Measurements from ENCODE around the gene SEPTIN10. TPM values are rescaled to one million over a fixed set of nuclear protein-coding genes. Genes with fewer than 3 reads are reported as not detected.
"Not testable (repeated sequence)": the region's sequence is repeated elsewhere in the genome, so short reads cannot be mapped to it uniquely, and the experiment has no call there.

SEPTIN10 gene
- under 1 TPM; 0.21 to 0.56 TPM for total RNA-seq

DNA sequence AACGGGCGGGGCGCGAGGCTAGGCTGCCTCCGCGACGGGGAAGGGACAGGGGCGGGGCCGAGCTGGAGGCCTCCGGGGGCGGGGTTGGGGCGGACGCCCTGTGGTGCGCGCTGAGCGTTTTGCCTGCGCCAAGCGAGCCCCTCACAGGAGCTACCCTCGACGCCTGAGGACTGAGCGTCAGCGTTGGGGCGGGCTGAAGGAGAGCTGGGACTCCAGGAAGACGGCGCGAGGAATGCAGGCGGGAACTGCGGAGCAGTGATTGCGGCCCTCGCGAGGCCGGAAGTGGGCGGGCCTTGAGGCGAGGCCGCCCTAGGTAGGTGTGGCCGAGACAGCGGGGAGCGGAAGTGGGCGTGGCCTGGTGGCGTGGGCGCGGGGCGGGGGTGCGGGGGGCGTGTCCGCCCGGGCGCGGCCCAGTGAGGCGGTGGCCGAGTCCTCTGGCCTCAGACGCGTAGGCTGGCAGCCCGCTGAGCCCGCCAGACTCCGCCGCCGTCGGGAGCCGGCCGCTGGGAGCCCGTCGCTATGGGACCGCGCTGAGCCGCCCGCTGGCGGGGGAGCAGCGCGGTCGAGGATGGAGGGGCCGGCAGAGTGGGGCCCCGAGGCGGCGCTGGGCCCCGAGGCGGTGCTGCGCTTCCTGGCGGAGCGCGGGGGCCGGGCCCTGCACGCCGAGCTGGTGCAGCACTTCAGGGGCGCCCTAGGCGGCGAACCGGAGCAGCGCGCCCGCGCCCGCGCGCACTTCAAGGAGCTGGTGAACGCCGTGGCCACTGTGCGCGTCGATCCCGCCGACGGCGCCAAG, at the start of gene SEPTIN10, which contains the start of gene SOWAHC:
Gene SEPTIN10, minus strand, starts transcription at position 45 of the 793 bp plus-strand sequence. CDS start 139 bp downstream, outside the sequence.
Gene SOWAHC, plus strand, starts transcription at position 443 of the 793 bp plus-strand sequence. Its CDS starts 126 bp downstream, at position 569.
- H3K4me1 Mint-ChIP-seq = peaks cover 11% of the 10 kb centered on the region
- H3K27ac Mint-ChIP-seq = no peak within 1 kb of the TSS
- peaks cover 4% of the 10 kb centered on the region for H3K9me3 Mint-ChIP-seq
- H3K4me3 Mint-ChIP-seq = peak within 1 kb of the TSS; percentile 78
- H3K36me3 Mint-ChIP-seq = peaks cover 2% of the 10 kb centered on the region
- H3K27me3 Mint-ChIP-seq = peaks cover 81% of the 10 kb centered on the region
- peak; percentile 79 for DNase-seq

DNA sequence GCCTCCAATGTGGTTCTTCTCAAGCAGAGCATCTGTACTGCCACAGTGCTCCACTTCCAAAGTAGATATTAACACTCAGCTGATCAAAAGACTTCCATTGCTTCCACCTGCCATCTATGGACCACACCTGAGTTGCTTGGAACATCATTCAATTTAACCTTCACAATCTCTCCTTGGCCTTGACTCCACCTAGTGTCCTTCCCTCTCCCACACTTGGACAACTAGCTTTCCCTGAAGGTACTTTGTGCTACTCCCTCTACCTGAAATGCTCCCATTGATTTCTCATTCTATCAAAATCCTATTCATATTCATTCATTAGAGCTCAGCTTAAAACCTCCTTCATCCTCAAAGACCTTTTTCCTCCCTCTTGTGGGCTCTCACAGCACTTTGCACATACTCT, 49.1 kb upstream of the SEPTIN10 start:
- Mint-ChIP-seq H3K27me3 (peaks cover 11% of the 10 kb centered on the region), H3K36me3 (no peaks in the 10 kb centered on the region), H3K4me3 (no peak overlapping the region), H3K9me3 (no peaks in the 10 kb centered on the region), H3K4me1 (no peaks in the 10 kb centered on the region), H3K27ac (no peak overlapping the region)
- DNase-seq = no peak

DNA sequence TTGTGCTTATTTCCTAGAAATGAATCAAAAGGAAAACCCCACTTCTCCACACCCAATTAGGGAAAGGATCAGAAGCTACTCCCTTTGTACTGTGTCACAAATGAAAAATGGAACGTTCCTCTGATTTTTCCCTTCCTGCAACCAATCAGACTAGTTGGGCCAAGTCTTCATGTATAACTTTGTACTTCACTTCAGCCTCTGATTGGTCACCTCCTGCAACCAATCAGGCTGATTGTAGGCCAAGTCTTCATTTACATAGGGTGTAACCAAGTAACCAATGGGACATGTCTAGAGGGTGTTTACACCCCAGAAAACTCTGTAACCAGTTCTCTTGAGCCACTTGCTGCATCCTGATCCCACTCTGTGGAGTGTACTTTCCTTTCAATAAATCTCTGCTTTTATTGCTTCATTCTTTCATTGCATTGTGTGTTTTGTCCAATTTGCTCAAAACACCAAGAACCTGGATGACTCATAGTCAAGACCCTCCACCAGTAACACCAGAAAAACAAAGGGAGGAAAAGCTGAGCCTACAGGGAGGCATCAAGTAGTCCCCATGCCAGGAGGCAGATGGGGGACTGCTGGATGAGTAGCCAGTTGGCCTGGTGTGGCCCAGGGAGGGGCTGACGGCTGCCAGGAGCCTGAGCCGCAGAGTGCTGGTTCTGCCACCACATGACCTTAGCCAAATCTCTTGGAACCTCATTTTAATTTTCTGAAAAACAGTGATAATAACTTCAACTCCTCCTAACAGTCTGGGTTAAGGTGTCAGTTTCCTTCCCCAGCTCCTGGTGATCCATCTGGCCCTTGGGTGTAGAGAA, 46.5 kb upstream of the SEPTIN10 start:
- Mint-ChIP-seq H3K9me3 (no peaks in the 10 kb centered on the region), H3K4me3 (no peak overlapping the region), H3K36me3 (no peaks in the 10 kb centered on the region), H3K4me1 (no peaks in the 10 kb centered on the region), H3K27me3 (peaks cover 4% of the 10 kb centered on the region), H3K27ac (no peak overlapping the region)
- no peak for DNase-seq

DNA sequence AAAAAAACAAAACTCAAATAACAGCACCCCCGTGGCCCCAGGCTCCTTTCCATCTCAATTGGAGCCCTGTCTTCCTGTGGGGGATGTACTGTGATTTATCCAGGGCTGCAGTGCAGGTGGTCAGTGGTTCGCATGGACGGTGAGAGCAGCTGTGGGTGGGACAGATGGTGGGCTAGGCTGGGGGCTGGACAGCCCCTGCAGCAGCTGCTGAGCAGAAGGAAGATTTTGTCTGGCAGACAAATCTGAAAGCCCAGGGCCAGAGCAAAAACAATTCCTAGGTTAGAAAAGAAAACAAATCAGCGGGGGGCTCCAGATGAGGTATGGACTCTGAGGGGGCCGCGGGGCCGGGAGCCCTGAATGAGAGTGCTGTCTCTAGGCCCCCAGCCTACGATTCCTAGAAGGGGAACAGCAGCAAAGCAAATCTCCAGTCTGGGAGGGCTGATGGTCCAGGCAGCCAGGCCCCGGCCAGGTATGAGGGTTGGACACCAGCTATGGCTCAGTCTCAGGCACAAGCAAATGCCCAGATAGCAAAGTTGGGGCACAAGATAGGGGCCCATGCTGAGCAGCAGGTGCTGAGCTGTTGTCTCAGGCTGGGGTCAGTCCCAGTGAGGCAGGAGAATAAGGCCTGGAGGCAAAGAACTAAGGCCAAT, 45.8 kb upstream of the SEPTIN10 start:
- no peaks in the 10 kb centered on the region for H3K4me1 Mint-ChIP-seq
- H3K27ac Mint-ChIP-seq = no peak overlapping the region
- H3K4me3 Mint-ChIP-seq = no peak overlapping the region
- H3K9me3 Mint-ChIP-seq = no peaks in the 10 kb centered on the region
- no peaks in the 10 kb centered on the region for H3K36me3 Mint-ChIP-seq
- DNase-seq = no peak
- H3K27me3 Mint-ChIP-seq = peaks cover 4% of the 10 kb centered on the region

DNA sequence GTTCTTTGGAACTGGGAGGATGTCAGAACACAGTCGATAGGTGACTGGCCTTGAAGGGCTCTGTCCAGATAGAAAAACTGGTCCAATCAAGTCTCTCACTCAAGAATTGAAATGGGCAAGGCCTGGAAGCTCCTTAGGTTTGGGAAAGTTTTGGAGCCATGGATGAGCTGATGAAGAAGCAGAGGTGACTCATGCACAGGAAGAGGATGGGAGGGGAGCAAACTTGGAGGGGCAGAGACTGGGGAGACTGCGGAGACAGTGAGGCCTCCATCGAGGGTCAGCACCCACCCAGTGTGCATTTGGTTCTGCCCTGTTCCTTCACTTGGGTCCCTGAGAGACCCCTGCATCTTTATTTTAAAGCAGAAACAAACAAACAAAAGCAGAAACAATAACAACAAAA, 41.5 kb upstream of the SEPTIN10 start:
- H3K27ac Mint-ChIP-seq = no peak overlapping the region
- H3K27me3 Mint-ChIP-seq = peaks cover 4% of the 10 kb centered on the region
- no peak overlapping the region for H3K4me3 Mint-ChIP-seq

DNA sequence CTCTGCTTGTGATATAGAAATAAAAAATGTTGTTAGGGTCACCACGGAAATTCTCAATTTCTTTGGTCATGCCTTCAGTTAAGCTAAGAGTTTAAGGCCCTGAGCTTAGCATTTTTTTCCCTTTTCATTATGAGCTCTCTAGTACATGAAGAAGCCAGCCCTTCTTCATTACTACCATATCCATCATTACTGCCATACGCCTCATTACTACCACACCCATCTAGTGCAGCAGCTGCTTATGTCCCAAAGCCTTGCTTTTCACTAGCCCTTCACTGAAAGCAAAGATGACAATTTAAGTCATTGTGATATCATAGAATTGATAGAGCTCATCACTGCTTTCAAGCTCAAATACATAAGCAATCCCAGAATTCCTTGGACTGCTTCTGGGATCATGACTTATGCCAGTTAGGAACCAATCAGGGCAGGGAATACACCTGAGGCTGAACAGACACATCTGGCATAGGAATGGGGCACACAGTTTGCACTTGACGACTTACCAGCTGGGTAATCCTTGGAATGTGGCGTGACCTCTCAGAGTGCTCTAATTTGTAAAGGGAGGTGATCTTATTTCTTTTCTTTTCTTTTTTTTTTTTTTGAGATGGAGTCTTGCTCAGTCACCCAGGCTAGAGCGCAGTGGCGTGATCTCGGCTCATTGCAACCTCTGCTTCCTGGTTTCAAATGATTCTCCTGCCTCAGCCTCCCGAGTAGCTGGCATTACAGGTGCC, 40.7 kb upstream of the SEPTIN10 start:
- Mint-ChIP-seq H3K4me1 (no peaks in the 10 kb centered on the region), H3K27ac (no peak overlapping the region), H3K9me3 (no peaks in the 10 kb centered on the region), H3K36me3 (no peaks in the 10 kb centered on the region), H3K27me3 (peaks cover 4% of the 10 kb centered on the region), H3K4me3 (no peak overlapping the region)
- no peak for DNase-seq

More for the DNA sequence above, 41.5 kb upstream of the SEPTIN10 start:
- DNase-seq = no peak
- Mint-ChIP-seq H3K4me1 (no peaks in the 10 kb centered on the region), H3K36me3 (no peaks in the 10 kb centered on the region), H3K9me3 (no peaks in the 10 kb centered on the region)

DNA sequence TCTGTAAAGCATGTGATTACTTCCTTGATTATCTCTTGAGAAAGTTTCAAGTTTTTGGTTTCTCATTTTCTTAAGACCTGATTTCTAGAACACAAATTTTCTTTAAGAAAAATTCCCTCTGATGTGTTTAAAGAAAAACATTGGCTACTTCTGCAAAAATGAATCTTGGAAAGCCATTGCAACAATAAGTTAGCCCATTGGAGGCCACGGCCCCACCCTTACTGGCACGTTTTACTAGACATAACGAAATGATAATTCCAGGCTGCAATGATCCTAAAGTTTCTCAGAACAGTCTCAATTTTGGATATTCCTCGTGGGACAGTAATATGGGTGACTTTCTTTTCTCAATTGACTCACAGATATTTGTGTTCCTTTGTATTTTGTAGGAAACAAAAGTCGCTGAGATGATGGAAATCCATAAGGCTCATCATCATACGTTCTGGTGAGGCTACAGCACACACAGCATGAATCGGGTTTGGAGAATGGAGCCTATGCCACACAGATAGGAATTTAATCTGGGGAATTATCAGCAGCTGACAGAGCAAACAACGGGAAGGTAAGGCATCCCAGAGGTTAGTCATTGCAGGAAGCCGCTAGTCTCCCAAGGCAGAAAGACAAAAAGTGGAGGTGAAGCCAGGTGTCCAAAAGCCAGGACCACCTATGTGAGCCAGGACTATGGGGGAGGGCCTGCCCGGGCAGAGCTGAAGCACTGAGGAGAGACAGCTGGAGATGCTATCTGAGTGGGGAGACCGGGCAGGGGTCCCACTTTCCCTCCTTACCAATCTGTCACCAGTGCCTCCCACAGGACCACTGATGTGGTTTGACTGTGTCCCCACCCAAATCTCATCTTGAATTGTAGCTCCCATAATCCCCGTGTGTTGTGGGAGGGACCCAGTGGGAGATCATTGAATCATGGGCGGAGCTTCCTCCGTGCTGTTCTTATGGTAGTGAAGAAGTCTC, 36.2 kb upstream of the SEPTIN10 start:
- no peaks in the 10 kb centered on the region for H3K4me1 Mint-ChIP-seq
- H3K36me3 Mint-ChIP-seq = no peaks in the 10 kb centered on the region
- no peak overlapping the region for H3K27ac Mint-ChIP-seq
- H3K4me3 Mint-ChIP-seq = no peak overlapping the region
- H3K9me3 Mint-ChIP-seq = no peaks in the 10 kb centered on the region
- H3K27me3 Mint-ChIP-seq = peaks cover 4% of the 10 kb centered on the region
- DNase-seq = no peak

DNA sequence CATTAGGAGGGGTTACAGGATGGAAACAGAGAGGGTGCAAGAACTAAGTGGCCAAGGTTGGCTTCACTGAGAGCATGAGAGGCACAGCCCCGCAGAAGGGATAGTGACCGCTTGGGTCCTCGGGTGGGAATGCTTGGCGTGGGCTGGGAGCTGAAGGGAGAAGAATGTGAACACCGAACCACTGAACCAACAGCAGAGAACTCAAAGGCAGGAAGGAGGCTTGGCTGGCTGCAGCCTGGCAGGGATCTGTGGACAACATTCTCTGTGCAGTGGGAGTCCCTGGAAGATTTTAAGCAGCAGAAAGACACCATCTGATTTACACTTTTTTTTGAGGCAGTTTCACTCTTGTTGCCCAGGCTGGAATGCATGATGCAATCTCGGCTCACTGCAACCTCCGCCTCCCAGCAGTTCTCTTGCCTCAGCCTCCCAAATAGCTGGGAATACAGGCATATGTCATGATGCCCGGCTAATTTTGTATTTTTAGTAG, 34.3 kb upstream of the SEPTIN10 start:
- no peaks in the 10 kb centered on the region for H3K4me1 Mint-ChIP-seq
- H3K36me3 Mint-ChIP-seq = no peaks in the 10 kb centered on the region
- H3K27me3 Mint-ChIP-seq = peaks cover 4% of the 10 kb centered on the region
- H3K27ac Mint-ChIP-seq = no peak overlapping the region
- H3K9me3 Mint-ChIP-seq = no peaks in the 10 kb centered on the region
- no peak overlapping the region for H3K4me3 Mint-ChIP-seq
- DNase-seq = no peak

DNA sequence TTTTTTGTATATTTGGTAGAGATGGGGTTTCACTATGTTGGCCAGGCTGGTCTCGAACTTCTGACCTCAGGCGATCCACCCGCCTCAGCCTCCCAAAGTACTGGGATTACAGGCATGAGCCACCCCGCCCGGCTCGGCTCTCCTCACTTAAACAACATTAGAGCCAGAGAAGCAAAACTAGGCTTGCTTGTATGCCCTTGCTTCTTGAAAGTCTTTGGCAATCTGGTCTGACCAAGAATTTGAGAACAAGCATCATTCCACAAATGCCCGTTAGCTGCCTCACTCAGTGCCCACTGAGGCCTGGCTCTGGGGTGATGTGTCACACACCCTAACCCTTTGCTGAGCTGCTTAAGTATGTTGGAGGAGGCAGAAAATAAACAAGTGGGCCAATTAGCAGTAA, 33.9 kb upstream of the SEPTIN10 start:
- no peak for DNase-seq
- Mint-ChIP-seq H3K27me3 (peaks cover 4% of the 10 kb centered on the region), H3K4me1 (no peaks in the 10 kb centered on the region), H3K9me3 (no peaks in the 10 kb centered on the region), H3K36me3 (no peaks in the 10 kb centered on the region), H3K27ac (no peak overlapping the region), H3K4me3 (no peak overlapping the region)

DNA sequence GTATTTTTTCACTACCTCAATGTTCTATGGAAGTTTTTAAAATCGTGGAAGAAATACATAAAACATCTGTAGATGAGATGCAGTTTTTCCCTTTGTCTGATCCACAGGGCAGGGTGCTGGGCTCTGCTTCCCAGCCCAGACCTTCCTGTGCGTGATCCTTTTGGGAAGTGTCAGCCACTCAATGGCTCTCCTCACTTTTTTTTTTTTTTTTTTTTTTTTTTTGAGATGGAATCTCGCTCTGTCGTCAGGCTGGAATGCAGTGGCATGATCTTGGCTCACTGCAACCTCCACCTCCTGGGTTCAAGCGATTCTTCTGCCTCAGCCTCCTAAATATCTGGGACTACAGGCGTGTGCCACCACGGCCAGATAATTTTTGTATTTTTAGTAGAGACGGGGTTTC, 33.2 kb upstream of the SEPTIN10 start:
- no peak for DNase-seq
- Mint-ChIP-seq H3K36me3 (no peaks in the 10 kb centered on the region), H3K27ac (no peak overlapping the region), H3K4me3 (no peak overlapping the region), H3K27me3 (peaks cover 4% of the 10 kb centered on the region), H3K4me1 (no peaks in the 10 kb centered on the region), H3K9me3 (no peaks in the 10 kb centered on the region)

DNA sequence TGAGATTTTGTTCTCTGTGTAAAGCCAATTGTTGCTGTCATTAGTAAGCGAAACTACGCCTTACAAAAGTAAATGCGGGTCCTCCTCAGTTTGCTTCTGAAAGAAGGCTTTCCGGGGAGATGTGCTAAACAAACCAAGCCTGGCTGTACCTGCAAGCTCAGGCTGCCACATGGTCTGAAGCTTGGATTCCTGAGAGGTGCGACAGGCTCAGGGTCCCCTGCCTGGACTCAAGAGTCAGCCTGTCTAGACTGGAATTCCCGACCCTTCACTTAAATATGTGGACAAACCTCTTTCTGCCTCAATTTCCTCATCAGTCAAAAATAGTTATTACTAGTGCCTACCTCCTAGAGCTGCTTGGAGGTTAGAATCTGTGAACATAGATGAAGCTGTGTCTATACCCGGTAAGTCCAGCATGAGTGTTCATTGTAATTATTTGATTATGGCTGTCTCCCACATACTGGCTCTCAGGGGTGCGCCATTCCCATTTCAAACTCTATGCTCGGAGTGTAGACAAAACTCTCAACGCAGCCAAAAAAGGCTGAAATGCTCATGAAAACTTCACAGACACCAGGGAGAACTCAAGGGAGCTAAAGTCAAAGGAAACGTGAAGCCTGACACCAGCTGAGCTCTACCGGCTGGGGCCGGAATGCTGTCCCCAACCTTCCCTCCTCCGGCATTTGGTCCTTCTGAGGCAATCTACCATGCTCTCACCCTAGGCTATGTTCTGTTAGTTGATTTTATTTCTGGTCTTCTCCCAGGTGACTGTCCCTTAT, 31.8 kb upstream of the SEPTIN10 start:
- peaks cover 6% of the 10 kb centered on the region for H3K27me3 Mint-ChIP-seq
- no peak overlapping the region for H3K27ac Mint-ChIP-seq
- DNase-seq = no peak
- no peaks in the 10 kb centered on the region for H3K9me3 Mint-ChIP-seq
- H3K4me1 Mint-ChIP-seq = no peaks in the 10 kb centered on the region
- no peaks in the 10 kb centered on the region for H3K36me3 Mint-ChIP-seq
- H3K4me3 Mint-ChIP-seq = no peak overlapping the region

DNA sequence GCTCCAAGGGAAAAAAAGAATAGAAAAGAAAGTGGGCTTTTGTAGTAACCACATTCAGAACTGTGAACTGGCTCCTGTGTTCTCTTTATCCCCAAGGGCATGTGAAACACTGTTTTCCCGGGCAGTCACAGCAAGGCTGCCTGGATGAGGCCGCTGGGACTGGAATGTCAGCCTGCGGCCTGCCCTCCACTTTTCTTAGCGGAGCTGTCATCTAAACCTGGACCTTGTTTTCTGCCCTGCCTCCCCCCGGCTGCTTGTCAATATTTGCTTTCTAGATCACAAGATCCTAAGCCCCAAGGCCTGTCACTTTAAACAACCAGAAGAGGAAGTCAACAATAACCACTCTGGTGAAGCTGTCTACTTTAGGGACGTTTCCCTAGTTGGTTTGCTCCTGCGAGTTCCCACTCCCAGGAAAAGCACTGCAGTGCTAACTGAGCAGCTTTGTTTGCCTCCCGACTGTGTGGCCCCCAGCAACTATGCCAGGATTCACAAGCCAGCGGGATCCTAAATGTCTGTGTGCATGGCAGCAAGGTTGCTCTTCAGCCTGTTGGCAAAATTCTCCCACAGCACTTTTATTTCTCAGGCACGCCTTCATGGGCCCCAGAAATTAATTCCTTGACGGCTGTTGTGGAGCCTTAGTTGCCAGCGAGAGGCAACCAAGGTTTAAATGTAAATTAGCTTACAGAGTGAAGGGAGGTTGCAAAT, 31.0 kb upstream of the SEPTIN10 start:
- no peaks in the 10 kb centered on the region for H3K9me3 Mint-ChIP-seq
- no peaks in the 10 kb centered on the region for H3K36me3 Mint-ChIP-seq
- no peak overlapping the region for H3K27ac Mint-ChIP-seq
- peaks cover 4% of the 10 kb centered on the region for H3K27me3 Mint-ChIP-seq
- no peaks in the 10 kb centered on the region for H3K4me1 Mint-ChIP-seq
- no peak for DNase-seq
- no peak overlapping the region for H3K4me3 Mint-ChIP-seq

DNA sequence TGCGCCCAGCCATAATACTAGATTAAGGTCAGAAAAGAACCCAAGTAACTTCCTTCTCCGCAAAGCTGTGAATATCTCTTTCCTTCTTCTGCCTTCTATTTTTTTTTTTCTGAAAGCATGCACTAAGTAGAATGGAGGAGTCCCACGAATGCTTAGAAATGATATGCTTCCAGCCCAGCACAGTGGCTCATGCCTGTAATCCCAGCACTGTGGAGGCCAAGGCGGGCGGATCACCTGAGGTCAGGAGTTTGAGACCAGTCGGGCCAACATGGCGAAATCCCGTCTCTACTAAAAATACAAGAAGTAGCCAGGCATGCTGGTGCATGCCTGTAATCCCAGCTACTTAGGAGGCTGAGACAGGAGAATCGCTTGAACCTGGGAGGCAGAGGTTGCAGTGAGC, 26.2 kb upstream of the SEPTIN10 start:
- H3K36me3 Mint-ChIP-seq, H3K27me3 Mint-ChIP-seq, H3K9me3 Mint-ChIP-seq, H3K27ac Mint-ChIP-seq, H3K4me3 Mint-ChIP-seq, H3K4me1 Mint-ChIP-seq, DNase-seq: not testable (repeated sequence)

Data from activated naive CD8-positive, alpha-beta T cell treated with anti-CD3 and anti-CD28 coated beads for 36 hours (primary cell).